GM12865 (cell line): ENCODE data around the gene SEPTIN3.

ENCODE experiments used
- DNase-seq: peaks from one replicate; pipeline ENCODE4 v3.0.0; 2010; ENCODE audit warnings: low read depth
- H3K4me3 ChIP-seq: 2 replicates; pipeline ENCODE4 v1.5.1; 2011; ENCODE audit warnings: mild to moderate bottlenecking, low read depth, low read length, control low read depth
- CTCF ChIP-seq: IDR thresholded peaks from 2 replicates; pipeline ENCODE4 v1.5.1; 2011; ENCODE audit warnings: low read length, control low read depth, low read depth, inconsistent platforms; ENCODE audit not compliant: insufficient read depth; ENCODE audit errors: missing control alignments

Gene SEPTIN3

GRCh38 chr22:42010778-42011177 lies 41.5 kb downstream of the SEPTIN3 start:
- TF ChIP-seq CTCF = no peak
- H3K4me3 ChIP-seq = no peak overlapping the region
- DNase-seq = no peak

GRCh38 chr22:42013385-42013784 lies 44.1 kb downstream of the SEPTIN3 start:
- H3K4me3 ChIP-seq = no peak overlapping the region
- no peak for DNase-seq
- no peak for TF ChIP-seq CTCF

- no peak for DNase-seq
- TF ChIP-seq CTCF = no peak
- no peak overlapping the region for H3K4me3 ChIP-seq
Measured at GRCh38 chr22:42016111-42016510, 46.9 kb downstream of the SEPTIN3 start.

GRCh38 chr22:42018224-42018623 lies 49.0 kb downstream of the SEPTIN3 start:
- no peak for DNase-seq
- no peak for TF ChIP-seq CTCF
- no peak overlapping the region for H3K4me3 ChIP-seq
